A549 (cell line): ENCODE measurements around the gene BLMH. TPM values are rescaled to one million over a fixed set of nuclear protein-coding genes. Genes with fewer than 3 reads are reported as not detected.
A peak's percentile ranks its signal among the peaks of the same experiment; 100 is the strongest.
"Not testable (repeated sequence)": the region's sequence is repeated elsewhere in the genome, so short reads cannot be mapped to it uniquely, and the experiment has no call there.

ENCODE experiments used
- ATAC-seq, 2 experiments: fragments of 200-7000 bp in 1 of 2; fragments of >200 bp in 1 of 2; cut with Nextera tagmentation in 1 of 2; cut with Tn5 transposase in 1 of 2; 3 replicates each; pipeline versions ENCODE4 v1.8.0 to v1.9.1; 2018 to 2020; ENCODE audit warnings: mild to moderate bottlenecking in 1 of 2, moderate library complexity in 1 of 2
- CTCF ChIA-PET: fragments of 300-600 bp; sonication (Branson Sonifier 250); formaldehyde crosslinking; extraction: SDS; loops from one replicate; lab custom pipeline; 2021; ENCODE audit warnings: antibody characterized with exemption, inconsistent platforms; lab: Yijun Ruan, JAX
- POLR2A ChIA-PET: fragments of 350-600 bp; formaldehyde crosslinking; extraction: SDS; loops from one replicate; lab custom pipeline; 2021; ENCODE audit warnings: antibody characterized with exemption, inconsistent platforms; lab: Yijun Ruan, JAX
- DNase-seq, 2 experiments: peaks; one replicate each; pipeline versions ENCODE4 v3.0.0 to v3.0.0-alpha.2; 2011 to 2016; ENCODE audit warnings: low read depth in 1 of 2, low spot score in 1 of 2
- FAIRE-seq: peaks from 2 replicates; lab custom pipeline; 2011; peaks lifted over from hg19 to GRCh38; lab: Jason Lieb, UNC
- H3K27ac ChIP-seq, 2 experiments: fragments of >200 bp; sonication (Bioruptor Twin); formaldehyde crosslinking; 3 replicates each; pipeline ENCODE4 v1.5.1; 2016 to 2017
- H3K4me1 ChIP-seq: fragments of >200 bp; sonication (Bioruptor Twin); formaldehyde crosslinking; 3 replicates; pipeline ENCODE4 v1.6.1; 2016
- H3K4me2 ChIP-seq: fragments of >200 bp; sonication (Bioruptor Twin); formaldehyde crosslinking; 3 replicates; pipeline ENCODE4 v1.6.1; 2016
- H3K4me3 ChIP-seq: fragments of >200 bp; sonication (Bioruptor Twin); formaldehyde crosslinking; 3 replicates; pipeline ENCODE4 v1.5.1; 2016
- H3K9me3 ChIP-seq: fragments of >200 bp; sonication (Bioruptor Twin); formaldehyde crosslinking; 3 replicates; pipeline ENCODE4 v1.6.1; 2016
- CHD2 ChIP-seq: fragments of 150-350 bp; IDR thresholded peaks from 2 replicates; pipeline ENCODE4 v1.6.1; 2014; ENCODE audit warnings: low read length; ENCODE audit not compliant: partially characterized antibody
- EHF ChIP-seq: fragments of 250-450 bp; sonication (Bioruptor Pico); IDR thresholded peaks from 2 replicates; pipeline ENCODE4 v1.5.0; 2020; ENCODE audit warnings: mild to moderate bottlenecking
- HOXB13 ChIP-seq: fragments of 250-450 bp; sonication (Bioruptor Pico); IDR thresholded peaks from 2 replicates; pipeline ENCODE4 v1.5.0; 2020; ENCODE audit warnings: low read depth, mild to moderate bottlenecking, moderate library complexity
- JUN ChIP-seq, 2 experiments: fragments of >200 bp; sonication (Bioruptor Twin); formaldehyde crosslinking; IDR thresholded peaks; 2 replicates in 1 of 2; 3 replicates in 1 of 2; pipeline ENCODE4 v1.6.1; 2016 to 2017
- JUNB ChIP-seq: fragments of >200 bp; sonication (Bioruptor Twin); formaldehyde crosslinking; IDR thresholded peaks from 2 replicates; pipeline ENCODE4 v1.6.1; 2016
- KDM1A ChIP-seq: fragments of 200-600 bp; sonication (generic); IDR thresholded peaks from 2 replicates; pipeline ENCODE4 v1.6.1; 2016; ENCODE audit warnings: low read depth, mild to moderate bottlenecking
- KDM5A ChIP-seq: fragments of 200-600 bp; sonication (generic); IDR thresholded peaks from 2 replicates; pipeline ENCODE4 v1.6.1; 2016; ENCODE audit warnings: antibody characterized with exemption, mild to moderate bottlenecking
- MAFK ChIP-seq: fragments of 450-650 bp; IDR thresholded peaks from 2 replicates; pipeline ENCODE4 v1.6.1; 2014; ENCODE audit not compliant: partially characterized antibody
- MAZ ChIP-seq: fragments of 150-350 bp; IDR thresholded peaks from 2 replicates; pipeline ENCODE4 v1.6.1; 2014; ENCODE audit warnings: antibody characterized with exemption, low read depth, low read length, borderline replicate concordance
- NPAS2 ChIP-seq: fragments of 250-450 bp; sonication (Bioruptor Pico); IDR thresholded peaks from 2 replicates; pipeline ENCODE4 v1.8.0; 2022; ENCODE audit warnings: mild to moderate bottlenecking, moderate library complexity, borderline replicate concordance
- POLR2A ChIP-seq: IDR thresholded peaks from 2 replicates; pipeline ENCODE4 v1.6.1; 2012; ENCODE audit warnings: mild to moderate bottlenecking, low read length
- POLR2AphosphoS2 ChIP-seq: conservative IDR thresholded peaks from 2 replicates; pipeline ENCODE4 v1.6.1; 2012; ENCODE audit warnings: low read length, improper control_type of control experiment, inconsistent platforms
- RARB ChIP-seq: fragments of 250-450 bp; sonication (Bioruptor Pico); IDR thresholded peaks from 2 replicates; pipeline ENCODE4 v1.8.0; 2021; ENCODE audit warnings: mild to moderate bottlenecking, moderate library complexity
- RCOR1 ChIP-seq: fragments of 150-350 bp; IDR thresholded peaks from 2 replicates; pipeline ENCODE4 v1.6.1; 2014; ENCODE audit warnings: antibody characterized with exemption, low read length, low read depth
- RNF2 ChIP-seq: fragments of 200-600 bp; sonication (generic); IDR thresholded peaks from 2 replicates; pipeline ENCODE4 v1.6.1; 2016; ENCODE audit warnings: low read depth, mild to moderate bottlenecking, antibody characterized with exemption, moderate library complexity, borderline replicate concordance
- SREBF2 ChIP-seq: fragments of 450-650 bp; IDR thresholded peaks from 2 replicates; pipeline ENCODE4 v1.6.1; 2014; ENCODE audit warnings: mild to moderate bottlenecking, moderate library complexity
- TP53 ChIP-seq: fragments of 250-450 bp; sonication (Bioruptor Pico); IDR thresholded peaks from 2 replicates; pipeline ENCODE4 v1.5.0; 2021; ENCODE audit warnings: mild to moderate bottlenecking, moderate library complexity
- ZC3H11A ChIP-seq: fragments of 450-650 bp; IDR thresholded peaks from 2 replicates; pipeline ENCODE4 v1.6.1; 2014; ENCODE audit warnings: antibody characterized with exemption, mild to moderate bottlenecking
- ZNF302 ChIP-seq: fragments of 250-450 bp; sonication (Bioruptor Pico); IDR thresholded peaks from 2 replicates; pipeline ENCODE4 v1.9.0; 2021; ENCODE audit warnings: inconsistent platforms, mild to moderate bottlenecking, moderate library complexity
- ZSCAN20 ChIP-seq: fragments of 250-450 bp; sonication (Bioruptor Pico); IDR thresholded peaks from 2 replicates; pipeline ENCODE4 v1.8.0; 2022; ENCODE audit warnings: mild to moderate bottlenecking, moderate library complexity
- WGBS: methylation state at CpG from one replicate; pipeline ENCODE4 v1.1.6; 2017; ENCODE audit errors: missing lambda C conversion rate; 5-methylcytosine and 5-hydroxymethylcytosine counted together
- polyA plus RNA-seq, 4 experiments: library from polyadenylated mRNA; depleted of rRNA in 3 of 4; stranded (reverse); fragments of >200 nt; fragmentation: RNase III in 1 of 4; extraction: RNeasy Plus Mini Kit Qiagen cat#74134 plus additional on column Dnase treatment in 1 of 4; gene quantifications; 2 replicates in 3 of 4; 3 replicates in 1 of 4; pipeline ENCODE4 v1.2.3, GENCODE V29; 2011 to 2017
- TF ChIP-seq, protein P1 (sequence below): IDR thresholded peaks from 2 replicates; pipeline ENCODE4 v1.6.1; 2012
- TF ChIP-seq, protein P2 (sequence below): IDR thresholded peaks from 2 replicates; pipeline ENCODE4 v1.6.1; 2012; ENCODE audit warnings: low read depth, borderline replicate concordance

Gene BLMH
- polyA plus RNA-seq, 2 of the 4 experiments (the other 2 are of a cell fraction) = 38.5 to 66.4 TPM

DNA sequence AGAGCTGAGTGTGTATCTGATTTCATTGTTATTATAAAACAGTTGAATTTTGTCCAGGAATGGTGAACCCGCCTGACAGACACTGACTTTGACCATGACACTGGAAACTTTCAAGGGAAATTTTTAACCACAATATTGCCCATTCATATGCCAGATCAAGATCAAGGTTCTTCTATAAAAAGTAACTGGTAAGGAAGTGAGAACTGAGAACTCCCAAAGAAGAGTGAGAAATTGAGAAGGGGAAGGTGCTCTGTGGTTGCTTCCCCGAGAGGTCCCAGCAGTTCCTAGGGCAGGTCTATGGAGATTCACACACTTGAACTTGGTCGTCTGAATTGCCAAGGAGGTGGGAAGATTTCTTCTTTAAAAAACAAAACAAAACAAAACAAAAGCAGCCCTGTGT is 83.5 kb downstream of the BLMH start:
- FAIRE-seq (peak; percentile 18), ATAC-seq (no peak), DNase-seq (no peak)
- TF ChIP-seq KDM1A = no peak
- no peak for TF ChIP-seq MAZ
- TF ChIP-seq HOXB13 (CRISPR knock-in tag) = no peak
- no peak for TF ChIP-seq MAFK
- TF ChIP-seq, protein P1, sequence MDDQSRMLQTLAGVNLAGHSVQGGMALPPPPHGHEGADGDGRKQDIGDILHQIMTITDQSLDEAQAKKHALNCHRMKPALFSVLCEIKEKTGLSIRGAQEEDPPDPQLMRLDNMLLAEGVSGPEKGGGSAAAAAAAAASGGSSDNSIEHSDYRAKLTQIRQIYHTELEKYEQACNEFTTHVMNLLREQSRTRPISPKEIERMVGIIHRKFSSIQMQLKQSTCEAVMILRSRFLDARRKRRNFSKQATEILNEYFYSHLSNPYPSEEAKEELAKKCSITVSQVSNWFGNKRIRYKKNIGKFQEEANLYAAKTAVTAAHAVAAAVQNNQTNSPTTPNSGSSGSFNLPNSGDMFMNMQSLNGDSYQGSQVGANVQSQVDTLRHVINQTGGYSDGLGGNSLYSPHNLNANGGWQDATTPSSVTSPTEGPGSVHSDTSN = no peak
- no peak for TF ChIP-seq KDM5A
- no peak for TF ChIP-seq NPAS2
- no peak for TF ChIP-seq EHF (CRISPR knock-in tag)
- TF ChIP-seq SREBF2 = no peak
- TF ChIP-seq RNF2 = no peak
- TF ChIP-seq RARB (CRISPR knock-in tag) = no peak
- POLR2A ChIA-PET = no interaction called here
- CTCF ChIA-PET = no interaction called here
- Histone ChIP-seq H3K9me3 (no peaks in the 10 kb centered on the region), H3K27ac (no peak overlapping the region), H3K4me1 (no peaks in the 10 kb centered on the region), H3K4me3 (no peak overlapping the region), H3K4me2 (no peak overlapping the region)
- 55% methylated on average over 3 of the region's 3 CpGs for WGBS

DNA sequence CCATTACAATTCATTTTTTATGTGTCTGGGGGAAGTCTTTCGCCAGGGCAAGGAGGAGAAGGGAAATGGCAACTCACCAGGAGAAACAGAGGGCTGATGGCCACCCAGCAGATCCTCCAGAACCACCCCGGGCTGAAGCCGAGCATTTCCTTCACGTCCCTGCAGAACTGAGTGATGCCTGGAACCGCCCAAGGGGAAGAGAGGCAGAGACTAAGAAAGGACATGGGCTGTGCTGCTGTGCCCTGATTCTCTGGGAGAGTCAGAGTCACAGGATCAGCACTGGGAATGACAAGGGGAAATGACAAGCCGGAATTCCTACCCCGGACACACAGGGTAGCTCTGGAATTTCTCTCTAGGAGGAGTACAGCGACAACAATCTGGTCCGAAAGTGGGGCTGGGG is 84.1 kb downstream of the BLMH start:
- CTCF ChIA-PET = no interaction called here
- ATAC-seq = no peak
- POLR2A ChIA-PET = no interaction called here

DNA sequence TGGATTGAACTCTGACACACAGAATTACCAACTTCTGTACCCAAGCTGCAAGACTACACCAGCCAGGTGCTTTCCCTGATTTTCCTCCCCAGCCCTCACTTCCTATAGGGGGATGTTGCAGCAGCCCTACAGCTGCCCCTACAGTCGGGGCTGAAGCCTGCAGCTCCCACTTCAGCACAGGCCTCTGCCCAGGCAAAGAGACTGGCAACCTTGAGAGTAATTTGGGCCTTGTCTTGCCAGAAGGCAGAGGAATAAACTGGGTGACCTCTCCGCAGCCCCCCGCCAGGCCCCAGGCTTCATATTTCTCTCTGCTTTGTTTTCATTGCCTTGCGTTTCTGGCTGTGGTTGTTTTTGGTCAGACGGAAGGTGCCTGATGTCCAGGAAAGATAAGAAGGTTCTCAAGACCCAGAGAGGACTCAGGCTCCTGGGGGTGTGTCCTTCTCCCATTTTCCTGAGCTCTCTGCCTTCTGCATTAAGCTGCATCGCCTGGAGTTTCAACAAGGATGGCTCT is 88.2 kb downstream of the BLMH start:
- Histone ChIP-seq H3K4me1 (no peaks in the 10 kb centered on the region), H3K4me2 (no peak overlapping the region), H3K9me3 (no peaks in the 10 kb centered on the region), H3K4me3 (no peak overlapping the region), H3K27ac (no peak overlapping the region)
- POLR2A ChIA-PET = no interaction called here
- ATAC-seq (peak; percentile 63 to 79; a peak in 4 of 6 replicates), FAIRE-seq (no peak), DNase-seq (no peak)
- TF ChIP-seq KDM5A = no peak
- no peak for TF ChIP-seq NPAS2
- TF ChIP-seq POLR2AphosphoS2 = no peak
- TF ChIP-seq ZNF302 (CRISPR knock-in tag) = no peak
- TF ChIP-seq MAZ = no peak
- no peak for TF ChIP-seq JUNB
- TF ChIP-seq POLR2A = no peak
- TF ChIP-seq JUN (IDR thresholded peaks at IDR 0.05) = no peak
- TF ChIP-seq ZSCAN20 (CRISPR knock-in tag) = no peak
- TF ChIP-seq RNF2 = no peak
- no peak for TF ChIP-seq RCOR1
- no peak for TF ChIP-seq TP53
- no peak for TF ChIP-seq CHD2
- TF ChIP-seq ZC3H11A = no peak
- 85% methylated on average over 6 of the region's 6 CpGs for WGBS
- CTCF ChIA-PET = interaction anchor here (1.2 to 2.6 kb wide), 7 partner anchors 12 to 586 kb away, joined by 3 to 9 read pairs (median 4); partner anchors contain the start of gene SLC6A4

More for the DNA sequence above, 84.1 kb downstream of the BLMH start:
- DNase-seq (no peak), FAIRE-seq (no peak)
- Histone ChIP-seq H3K4me2 (no peak overlapping the region), H3K27ac (no peak overlapping the region), H3K9me3 (no peaks in the 10 kb centered on the region), H3K4me1 (no peaks in the 10 kb centered on the region), H3K4me3 (no peak overlapping the region)
- 70% methylated on average over 9 of the region's 9 CpGs for WGBS
- TF ChIP-seq HOXB13 (CRISPR knock-in tag) (no peak), TP53 (no peak), ZC3H11A (no peak), NPAS2 (no peak)
- TF ChIP-seq, protein P2, sequence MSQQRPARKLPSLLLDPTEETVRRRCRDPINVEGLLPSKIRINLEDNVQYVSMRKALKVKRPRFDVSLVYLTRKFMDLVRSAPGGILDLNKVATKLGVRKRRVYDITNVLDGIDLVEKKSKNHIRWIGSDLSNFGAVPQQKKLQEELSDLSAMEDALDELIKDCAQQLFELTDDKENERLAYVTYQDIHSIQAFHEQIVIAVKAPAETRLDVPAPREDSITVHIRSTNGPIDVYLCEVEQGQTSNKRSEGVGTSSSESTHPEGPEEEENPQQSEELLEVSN = no peak

DNA sequence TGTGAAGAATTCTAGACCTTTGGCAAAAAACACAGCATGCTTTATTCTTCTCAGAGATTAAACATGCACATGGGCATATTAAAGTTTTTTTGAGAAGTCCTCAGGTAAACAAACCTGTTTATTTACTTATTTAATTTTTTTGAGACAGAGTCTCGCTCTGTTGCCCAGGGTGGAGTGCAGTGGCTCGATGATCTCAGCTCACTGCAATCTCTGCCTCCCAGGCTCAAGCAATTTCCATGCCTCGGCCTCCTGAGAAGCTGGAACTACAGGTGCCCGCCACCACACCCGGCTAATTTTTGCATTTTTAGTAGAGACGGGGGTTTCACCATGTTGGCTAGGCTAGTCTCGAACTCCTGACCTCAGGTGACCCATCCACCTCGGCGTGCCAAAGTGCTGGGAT is 91.1 kb downstream of the BLMH start:
- FAIRE-seq, H3K4me1 ChIP-seq, H3K4me3 ChIP-seq, DNase-seq, ATAC-seq, H3K9me3 ChIP-seq, H3K27ac ChIP-seq, POLR2A ChIA-PET, H3K4me2 ChIP-seq: not testable (repeated sequence)
- WGBS = 64% methylated on average over 9 of the region's 9 CpGs
- CTCF ChIA-PET = interaction anchor here (1.3 kb wide), 1 partner anchor 107 kb away, joined by 4 read pairs; no protein-coding TSS in a partner anchor
